ENCODE measurements around the gene MPPE1. TPM values are rescaled to one million over a fixed set of nuclear protein-coding genes. Genes with fewer than 3 reads are reported as not detected.

The MPPE1 gene
- total and polyA plus RNA-seq, 2 experiments from 2014 or later: 45.5 to 59.3 TPM

DNA sequence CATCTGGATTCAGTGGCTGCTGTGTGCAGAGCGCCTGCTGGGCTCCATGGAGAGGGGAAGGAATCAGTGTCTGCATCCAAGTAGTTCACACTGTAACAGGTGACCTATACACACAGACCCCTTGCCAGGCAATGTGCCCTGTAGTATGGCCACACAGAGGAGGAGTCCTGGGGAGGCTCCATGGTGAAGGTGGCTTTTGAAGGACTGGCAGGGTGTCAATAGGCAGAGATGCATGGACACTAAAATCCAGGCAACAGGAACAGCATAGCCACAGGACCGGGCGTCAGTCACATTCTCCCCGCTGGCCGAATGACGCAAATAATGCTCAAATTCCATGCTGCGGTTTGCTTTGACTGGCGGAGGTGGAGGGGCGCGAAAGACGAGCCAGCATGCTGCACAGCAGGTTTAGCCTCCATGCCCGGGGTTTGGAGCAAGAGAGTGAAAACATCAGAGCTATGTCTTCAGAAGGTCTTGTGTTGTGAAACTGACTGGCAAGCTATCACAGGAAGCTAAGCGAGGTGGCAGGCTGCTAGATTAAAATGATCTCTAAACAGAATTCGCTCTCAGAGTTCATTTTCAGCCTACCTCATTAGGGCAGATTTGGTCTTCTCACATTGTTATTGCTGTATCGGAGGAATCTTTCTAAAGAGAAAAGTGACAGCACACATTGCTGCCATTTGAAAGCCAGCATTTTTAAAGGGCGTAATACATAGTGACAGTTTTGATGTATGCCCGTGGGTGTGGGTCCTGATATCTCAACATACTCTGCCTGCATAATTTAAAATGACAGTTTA is 58.1 kb downstream of the MPPE1 start:
- WGBS (ENCODE audit: low lambda C conversion rate, missing lambda C conversion rate): 49% methylated on average over 17 of the region's 17 CpGs
- H3K36me3 ChIP-seq (replicated peaks; ENCODE audit: insufficient read depth, low read depth): no peaks in the 10 kb centered on the region
- H3K4me3 ChIP-seq: peak overlapping the region; percentile 91
- TF ChIP-seq EZH2phosphoT487 (IDR thresholded peaks at IDR 0.05; ENCODE audit: low read depth, severe bottlenecking, unreplicated experiment): no peak
- TF ChIP-seq, protein P1, sequence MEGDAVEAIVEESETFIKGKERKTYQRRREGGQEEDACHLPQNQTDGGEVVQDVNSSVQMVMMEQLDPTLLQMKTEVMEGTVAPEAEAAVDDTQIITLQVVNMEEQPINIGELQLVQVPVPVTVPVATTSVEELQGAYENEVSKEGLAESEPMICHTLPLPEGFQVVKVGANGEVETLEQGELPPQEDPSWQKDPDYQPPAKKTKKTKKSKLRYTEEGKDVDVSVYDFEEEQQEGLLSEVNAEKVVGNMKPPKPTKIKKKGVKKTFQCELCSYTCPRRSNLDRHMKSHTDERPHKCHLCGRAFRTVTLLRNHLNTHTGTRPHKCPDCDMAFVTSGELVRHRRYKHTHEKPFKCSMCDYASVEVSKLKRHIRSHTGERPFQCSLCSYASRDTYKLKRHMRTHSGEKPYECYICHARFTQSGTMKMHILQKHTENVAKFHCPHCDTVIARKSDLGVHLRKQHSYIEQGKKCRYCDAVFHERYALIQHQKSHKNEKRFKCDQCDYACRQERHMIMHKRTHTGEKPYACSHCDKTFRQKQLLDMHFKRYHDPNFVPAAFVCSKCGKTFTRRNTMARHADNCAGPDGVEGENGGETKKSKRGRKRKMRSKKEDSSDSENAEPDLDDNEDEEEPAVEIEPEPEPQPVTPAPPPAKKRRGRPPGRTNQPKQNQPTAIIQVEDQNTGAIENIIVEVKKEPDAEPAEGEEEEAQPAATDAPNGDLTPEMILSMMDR (IDR thresholded peaks at IDR 0.05; ENCODE audit: poor library complexity): no peak
- no peak for TF ChIP-seq EZH2 (IDR thresholded peaks at IDR 0.05; ENCODE audit: borderline replicate concordance)
- H4K20me1 ChIP-seq (ENCODE audit: insufficient read depth, poor library complexity, severe bottlenecking): peaks cover 11% of the 10 kb centered on the region
- DNase-seq (ENCODE audit: low spot score): peak; percentile 52
- no peaks in the 10 kb centered on the region for H3K4me1 ChIP-seq (ENCODE audit: insufficient read depth)
- peak overlapping the region; percentile 75 for H3K4me2 ChIP-seq
- H2AFZ ChIP-seq: peak overlapping the region; percentile 54
- H3K27ac ChIP-seq: peak overlapping the region; percentile 97
- no peaks in the 10 kb centered on the region for H3K27me3 ChIP-seq
- no peaks in the 10 kb centered on the region for H3K9me2 ChIP-seq (replicated peaks; ENCODE audit: insufficient read depth)
- H3K79me2 ChIP-seq: peaks cover 34% of the 10 kb centered on the region
- no peaks in the 10 kb centered on the region for H3K9me3 ChIP-seq (ENCODE audit: low read depth)

DNA sequence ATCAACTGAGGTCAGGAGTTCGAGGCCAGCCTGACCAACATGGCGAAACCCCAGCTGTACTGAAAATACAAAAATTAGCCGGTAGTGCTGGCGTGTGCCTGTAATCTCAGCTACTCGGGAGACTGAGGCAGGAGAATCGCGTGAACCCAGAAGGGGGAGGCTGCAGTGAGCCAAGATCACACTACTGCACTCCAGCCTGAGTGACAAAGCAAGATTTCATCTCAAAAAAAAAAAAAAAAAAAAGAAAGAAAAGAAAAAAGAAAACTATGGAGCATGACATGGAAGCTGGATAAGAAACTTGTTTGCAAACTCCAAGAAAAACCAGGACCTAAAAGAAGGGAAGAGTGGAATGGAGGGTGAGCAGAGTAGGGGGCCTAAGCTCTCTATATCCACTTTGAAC is 58.8 kb downstream of the MPPE1 start:
- TF ChIP-seq, protein P1 (IDR thresholded peaks at IDR 0.05; ENCODE audit: poor library complexity): no peak
- no peak for TF ChIP-seq EZH2 (IDR thresholded peaks at IDR 0.05; ENCODE audit: borderline replicate concordance)
- TF ChIP-seq EZH2phosphoT487 (IDR thresholded peaks at IDR 0.05; ENCODE audit: low read depth, severe bottlenecking, unreplicated experiment): no peak
- H3K9me2 ChIP-seq (replicated peaks; ENCODE audit: insufficient read depth): no peaks in the 10 kb centered on the region
- no peak overlapping the region for H3K27ac ChIP-seq
- WGBS (ENCODE audit: low lambda C conversion rate, missing lambda C conversion rate): 93% methylated on average over 7 of the region's 7 CpGs
- no peak overlapping the region for H3K4me3 ChIP-seq
- no peaks in the 10 kb centered on the region for H3K9me3 ChIP-seq (ENCODE audit: low read depth)
- no peaks in the 10 kb centered on the region for H3K27me3 ChIP-seq
- H4K20me1 ChIP-seq (ENCODE audit: insufficient read depth, poor library complexity, severe bottlenecking): peaks cover 11% of the 10 kb centered on the region
- no peaks in the 10 kb centered on the region for H3K36me3 ChIP-seq (replicated peaks; ENCODE audit: insufficient read depth, low read depth)
- H2AFZ ChIP-seq: no peak overlapping the region
- H3K4me1 ChIP-seq (ENCODE audit: insufficient read depth): no peaks in the 10 kb centered on the region
- DNase-seq (ENCODE audit: low spot score): no peak
- no peak overlapping the region for H3K4me2 ChIP-seq
- peaks cover 29% of the 10 kb centered on the region for H3K79me2 ChIP-seq

DNA sequence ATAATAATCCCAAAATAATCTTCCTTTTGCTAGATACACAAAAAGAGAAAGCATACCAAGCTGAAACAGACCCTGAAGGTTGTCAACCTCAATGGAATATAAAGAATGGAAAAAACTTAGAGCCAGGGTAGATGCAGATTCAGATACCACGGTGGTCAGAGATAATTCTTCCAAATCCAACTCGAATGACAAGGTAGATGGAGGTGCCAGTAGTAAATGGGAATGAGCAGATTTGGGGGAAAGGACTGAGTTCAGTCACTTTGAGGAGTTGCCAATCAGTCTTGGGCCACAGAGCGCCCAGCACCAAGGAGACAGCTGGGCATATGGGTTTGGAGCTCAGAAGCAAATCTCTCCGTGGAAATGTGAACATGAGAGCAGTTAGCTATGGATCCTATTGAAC is 60.3 kb downstream of the MPPE1 start:
- Histone ChIP-seq H3K4me1 (ENCODE audit: insufficient read depth) (no peaks in the 10 kb centered on the region), H3K36me3 (replicated peaks; ENCODE audit: insufficient read depth, low read depth) (no peaks in the 10 kb centered on the region), H3K9me2 (replicated peaks; ENCODE audit: insufficient read depth) (no peaks in the 10 kb centered on the region), H4K20me1 (ENCODE audit: insufficient read depth, poor library complexity, severe bottlenecking) (peaks cover 4% of the 10 kb centered on the region), H3K4me3 (no peak overlapping the region), H3K4me2 (no peak overlapping the region), H3K79me2 (peaks cover 15% of the 10 kb centered on the region), H3K27ac (no peak overlapping the region), H3K27me3 (no peaks in the 10 kb centered on the region), H3K9me3 (ENCODE audit: low read depth) (no peaks in the 10 kb centered on the region), H2AFZ (no peak overlapping the region)
- 85% methylated on average over 4 of the region's 4 CpGs for whole genome bisulfite sequencing (ENCODE audit: low lambda C conversion rate, missing lambda C conversion rate)
- TF ChIP-seq EZH2 (IDR thresholded peaks at IDR 0.05; ENCODE audit: borderline replicate concordance) (no peak), EZH2phosphoT487 (IDR thresholded peaks at IDR 0.05; ENCODE audit: low read depth, severe bottlenecking, unreplicated experiment) (no peak)
- TF ChIP-seq, protein P1 (IDR thresholded peaks at IDR 0.05; ENCODE audit: poor library complexity): no peak
- no peak for DNase-seq (ENCODE audit: low spot score)

All from hepatocyte (in vitro differentiated cells).